ENCODE results near the gene ZNF619.

The ZNF619 gene

DNA sequence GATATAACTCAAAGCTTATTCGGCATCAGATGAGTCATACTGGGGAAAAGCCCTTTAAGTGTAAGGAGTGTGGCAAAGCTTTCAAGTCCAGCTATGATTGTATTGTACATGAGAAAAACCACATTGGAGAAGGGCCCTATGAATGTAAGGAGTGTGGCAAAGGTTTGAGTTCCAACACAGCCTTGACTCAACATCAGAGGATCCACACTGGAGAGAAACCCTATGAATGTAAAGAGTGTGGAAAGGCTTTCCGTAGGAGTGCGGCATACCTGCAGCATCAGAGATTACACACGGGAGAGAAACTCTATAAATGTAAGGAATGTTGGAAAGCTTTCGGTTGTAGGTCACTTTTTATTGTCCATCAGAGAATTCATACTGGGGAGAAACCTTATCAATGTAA is 55.3 kb downstream of the ZNF619 start:
- DNase-seq (ENCODE audit: low read depth in 2 of 2), result no peak

DNA sequence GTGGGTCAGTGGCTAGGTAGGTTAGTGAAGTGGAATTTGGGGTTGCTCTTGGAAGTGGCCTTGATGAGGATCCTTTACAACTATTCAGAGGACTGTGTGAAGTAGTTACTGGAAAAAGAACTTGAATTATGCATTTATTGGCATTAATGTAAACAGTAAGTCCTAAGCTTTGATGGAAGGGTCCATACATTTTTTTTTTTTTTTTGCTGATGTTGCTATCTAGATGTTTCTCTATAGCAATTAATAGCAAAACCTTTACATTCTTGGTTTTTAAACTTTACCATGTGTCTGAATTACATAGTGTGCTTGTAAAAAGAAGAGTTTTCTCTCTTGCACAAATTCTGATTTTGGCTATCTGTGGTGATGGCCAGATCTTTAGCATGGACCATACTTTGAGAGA is 57.4 kb downstream of the ZNF619 start:
- no peak for DNase-seq (ENCODE audit: low read depth in 2 of 2)

All from stimulated activated CD4-positive, alpha-beta T cell treated with anti-CD3 and anti-CD28 coated beads, Interleukin-4, amount 100 ng/mL, for 48 hours (primary cell).